Endothelial cell of umbilical vein (primary cell): Measurements from ENCODE around the gene NKD2. TPM values are rescaled to one million over a fixed set of nuclear protein-coding genes. Genes with fewer than 3 reads are reported as not detected.

Experiments used
- BruUV-seq: library from RNA; stranded (reverse); fragments of 400-500 nt; replicated peaks from 2 replicates; lab custom pipeline; 2021; lab: Mats Ljungman, UMichigan
- CTCF ChIA-PET: fragments of 300-600, 350-600 bp; sonication (Branson Sonifier 250); formaldehyde crosslinking; loops from one replicate; lab custom pipeline; 2021; ENCODE audit warnings: antibody characterized with exemption, inconsistent platforms; lab: Charles Lee
- POLR2A ChIA-PET: fragments of 300-600, 350-600 bp; sonication (Branson Sonifier 250); formaldehyde crosslinking; loops from one replicate; lab custom pipeline; 2021; ENCODE audit warnings: antibody characterized with exemption, inconsistent platforms; lab: Charles Lee
- DNase-seq: peaks from one replicate; pipeline ENCODE4 v3.0.0-alpha.2; 2011; ENCODE audit warnings: low read depth, low spot score
- FAIRE-seq: peaks from 2 replicates; lab custom pipeline; 2011; peaks lifted over from hg19 to GRCh38; lab: Jason Lieb, UNC
- H2AFZ ChIP-seq: 2 replicates; pipeline ENCODE4 v1.6.0; 2012; ENCODE audit warnings: low read depth, low read length, control low read depth, inconsistent platforms
- H3K27ac ChIP-seq: 2 replicates; pipeline ENCODE4 v1.5.1; 2011; ENCODE audit warnings: low read depth, mild to moderate bottlenecking, control low read depth, low read length, moderate library complexity; ENCODE audit not compliant: insufficient read depth
- H3K27me3 ChIP-seq, 2 experiments: 2 replicates each; pipeline versions ENCODE4 v1.6.0 to v1.6.1; 2011; ENCODE audit warnings: low read length in 2 of 2, mixed read lengths in 1 of 2; ENCODE audit not compliant: control insufficient read depth in 2 of 2, insufficient read depth in 2 of 2
- H3K36me3 ChIP-seq, 2 experiments: 2 replicates in 1 of 2; 3 replicates in 1 of 2; pipeline ENCODE4 v1.5.1; 2011; ENCODE audit warnings: low read length in 2 of 2, mild to moderate bottlenecking in 1 of 2, moderate library complexity in 1 of 2; ENCODE audit not compliant: control insufficient read depth in 2 of 2, insufficient read depth in 2 of 2; ENCODE audit errors: extremely low read depth in 1 of 2
- H3K4me1 ChIP-seq: 3 replicates; pipeline ENCODE4 v1.5.1; 2011; ENCODE audit warnings: mild to moderate bottlenecking, low read length; ENCODE audit not compliant: control insufficient read depth, insufficient read depth; ENCODE audit errors: extremely low read depth
- H3K4me2 ChIP-seq: 2 replicates; pipeline ENCODE4 v1.6.1; 2011; ENCODE audit warnings: low read length, control low read depth, mixed read lengths; ENCODE audit not compliant: insufficient read depth
- H3K4me3 ChIP-seq, 3 experiments: fragments of 200-600 bp in 1 of 3; sonication (generic), shearing (Covaris generic) in 1 of 3; replicated peaks in 1 of 3; 2 replicates each; pipeline ENCODE4 v1.5.1; 2011 to 2016; ENCODE audit warnings: control low read depth in 3 of 3, low read length in 3 of 3, mild to moderate bottlenecking in 2 of 3, inconsistent platforms in 1 of 3, low read depth in 1 of 3, moderate library complexity in 1 of 3; ENCODE audit not compliant: insufficient read depth in 1 of 3
- H3K79me2 ChIP-seq: 2 replicates; pipeline ENCODE4 v1.6.0; 2012; ENCODE audit warnings: low read length, inconsistent platforms; ENCODE audit not compliant: control insufficient read depth, insufficient read depth
- H3K9ac ChIP-seq: replicated peaks from 2 replicates; pipeline ENCODE3; 2011; ENCODE audit warnings: low read length, control low read depth; ENCODE audit not compliant: insufficient read depth; ENCODE audit errors: extremely low read depth
- H3K9me1 ChIP-seq: replicated peaks from 3 replicates; pipeline ENCODE4 v1.6.0; 2011; ENCODE audit warnings: mild to moderate bottlenecking, low read length; ENCODE audit not compliant: control insufficient read depth, insufficient read depth; ENCODE audit errors: extremely low read depth
- H3K9me3 ChIP-seq: replicated peaks from 2 replicates; pipeline ENCODE4 v1.5.1; 2012; ENCODE audit warnings: low read length, inconsistent platforms; ENCODE audit not compliant: control insufficient read depth, insufficient read depth
- H4K20me1 ChIP-seq: replicated peaks from 2 replicates; pipeline ENCODE3; 2011; ENCODE audit warnings: mild to moderate bottlenecking, low read length; ENCODE audit not compliant: control insufficient read depth, insufficient read depth; ENCODE audit errors: extremely low read depth
- EZH2 ChIP-seq: IDR thresholded peaks from 2 replicates; pipeline ENCODE4 v1.6.1; 2012; ENCODE audit warnings: borderline replicate concordance, low read depth, mild to moderate bottlenecking, moderate library complexity, low read length, inconsistent platforms; ENCODE audit not compliant: severe bottlenecking
- FOS ChIP-seq: IDR thresholded peaks from 2 replicates; pipeline ENCODE4 v1.6.1; 2011; ENCODE audit warnings: mild to moderate bottlenecking, low read length, moderate library complexity, borderline replicate concordance; ENCODE audit not compliant: insufficient read depth
- GATA2 ChIP-seq: IDR thresholded peaks from 2 replicates; pipeline ENCODE4 v1.7.0; 2011; ENCODE audit warnings: low read depth, mild to moderate bottlenecking, moderate library complexity, mixed read lengths, low read length; ENCODE audit not compliant: insufficient read length, insufficient read depth
- JUN ChIP-seq: IDR thresholded peaks from 2 replicates; pipeline ENCODE4 v1.6.1; 2011; ENCODE audit warnings: borderline replicate concordance, low read depth; ENCODE audit not compliant: insufficient read length, insufficient read depth
- MAX ChIP-seq: IDR thresholded peaks from 2 replicates; pipeline ENCODE4 v1.6.1; 2011; ENCODE audit not compliant: insufficient read depth, insufficient read length
- MYC ChIP-seq: IDR thresholded peaks from one replicate; pipeline ENCODE4 v1.6.1; 2011; ENCODE audit warnings: mild to moderate bottlenecking, low read depth, low read length
- POLR2A ChIP-seq: IDR thresholded peaks from 2 replicates; pipeline ENCODE4 v1.6.1; 2012; ENCODE audit warnings: low read depth, mild to moderate bottlenecking, control low read depth, low read length
- POLR2AphosphoS5 ChIP-seq: IDR thresholded peaks from 2 replicates; pipeline ENCODE4 v1.6.1; 2012; ENCODE audit warnings: low read depth, mild to moderate bottlenecking, control low read depth, low read length, moderate library complexity; ENCODE audit not compliant: insufficient read depth
- dilution Hi-C: fragments of 300-500 bp; cut with MboI; formaldehyde crosslinking; loops from one replicate; pipeline ENCODE4 v1.15.0; 2019; ENCODE audit warnings: low sequenced_read_pairs; ENCODE audit not compliant: extremely low pct_ligation_motif_present
- intact Hi-C: fragments of 100-400 bp; cut with micrococcal nuclease; formaldehyde crosslinking; loops from one replicate; pipeline ENCODE4 v1.10.0; 2022
- polyA plus RNA-seq, 4 experiments: library from polyadenylated mRNA; depleted of rRNA in 3 of 4; stranded (reverse) in 3 of 4; unstranded in 1 of 4; fragments of >200 nt; gene quantifications; 2 replicates each; pipeline versions ENCODE4 v1.2.1 to v1.2.3, GENCODE V29; 2011 to 2012; ENCODE audit warnings: missing spikeins in 1 of 4
- total RNA-seq: library from RNA; stranded (reverse); gene quantifications from 2 replicates; pipeline ENCODE4 v1.2.3, GENCODE V29; 2021
- TF ChIP-seq, protein P1 (sequence below), 2 donors: IDR thresholded peaks; 1 replicate in 1 of 2; 2 replicates in 1 of 2; pipeline ENCODE4 v1.5.1; 2011; ENCODE audit warnings: low read length in 2 of 2, mild to moderate bottlenecking in 2 of 2, moderate library complexity in 2 of 2, control low read depth in 1 of 2, inconsistent platforms in 1 of 2, low read depth in 1 of 2; ENCODE audit not compliant: insufficient read depth in 1 of 2; ENCODE audit errors: extremely low read depth in 1 of 2

Gene NKD2
- total and polyA plus RNA-seq, 2 donors (not counting 3 experiments of a cell fraction or from before 2014, with no cell fraction given): 0.08 TPM; not detected in 1

- H3K79me2 ChIP-seq: no peaks in the 10 kb centered on the region
- H3K4me1 ChIP-seq: no peaks in the 10 kb centered on the region
- no peak overlapping the region for H2AFZ ChIP-seq
- H3K9me1 ChIP-seq: no peaks in the 10 kb centered on the region
- CTCF ChIA-PET: no interaction called here
- H3K4me3 ChIP-seq: no peak overlapping the region
- TF ChIP-seq MYC (no peak), FOS (no peak), MAX (no peak), POLR2A (no peak), JUN (no peak), GATA2 (no peak), POLR2AphosphoS5 (no peak), EZH2 (no peak)
- TF ChIP-seq, protein P1, sequence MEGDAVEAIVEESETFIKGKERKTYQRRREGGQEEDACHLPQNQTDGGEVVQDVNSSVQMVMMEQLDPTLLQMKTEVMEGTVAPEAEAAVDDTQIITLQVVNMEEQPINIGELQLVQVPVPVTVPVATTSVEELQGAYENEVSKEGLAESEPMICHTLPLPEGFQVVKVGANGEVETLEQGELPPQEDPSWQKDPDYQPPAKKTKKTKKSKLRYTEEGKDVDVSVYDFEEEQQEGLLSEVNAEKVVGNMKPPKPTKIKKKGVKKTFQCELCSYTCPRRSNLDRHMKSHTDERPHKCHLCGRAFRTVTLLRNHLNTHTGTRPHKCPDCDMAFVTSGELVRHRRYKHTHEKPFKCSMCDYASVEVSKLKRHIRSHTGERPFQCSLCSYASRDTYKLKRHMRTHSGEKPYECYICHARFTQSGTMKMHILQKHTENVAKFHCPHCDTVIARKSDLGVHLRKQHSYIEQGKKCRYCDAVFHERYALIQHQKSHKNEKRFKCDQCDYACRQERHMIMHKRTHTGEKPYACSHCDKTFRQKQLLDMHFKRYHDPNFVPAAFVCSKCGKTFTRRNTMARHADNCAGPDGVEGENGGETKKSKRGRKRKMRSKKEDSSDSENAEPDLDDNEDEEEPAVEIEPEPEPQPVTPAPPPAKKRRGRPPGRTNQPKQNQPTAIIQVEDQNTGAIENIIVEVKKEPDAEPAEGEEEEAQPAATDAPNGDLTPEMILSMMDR (IDR thresholded peaks at IDR 0.05; ENCODE audit: extremely low read depth in 1 of 2, insufficient read depth in 1 of 2, low read depth in 1 of 2, low read length in 2 of 2): no peak
- intact Hi-C loops (no loop called here), dilution Hi-C loops (no loop called here)
- no peak for DNase-seq
- no peak overlapping the region for H3K27ac ChIP-seq
- H3K4me2 ChIP-seq: no peak overlapping the region
- H3K27me3 ChIP-seq: no peaks in the 10 kb centered on the region
- H3K36me3 ChIP-seq: peaks cover 0 to 21% of the 10 kb centered on the region in 2 experiments
- no TSS peak for BruUV-seq
- no peaks in the 10 kb centered on the region for H3K9me3 ChIP-seq
- POLR2A ChIA-PET: no interaction called here
- no peak overlapping the region for H3K9ac ChIP-seq
- FAIRE-seq: no peak
- H4K20me1 ChIP-seq: no peaks in the 10 kb centered on the region
These were observed 71.4 kb downstream of the NKD2 start for GRCh38 chr5:1079961-1080360.
